Urothelium cell line (cell line): ENCODE measurements around the gene RICTOR.
"Not testable (repeated sequence)": the region's sequence is repeated elsewhere in the genome, so short reads cannot be mapped to it uniquely, and the experiment has no call there.

Experiments used
- DNase-seq: peaks from one replicate; pipeline ENCODE4 v3.0.0; 2011; ENCODE audit warnings: low spot score, mixed read lengths
- FAIRE-seq: peaks from 2 replicates; lab custom pipeline; 2011; peaks lifted over from hg19 to GRCh38; lab: Jason Lieb, UNC

The RICTOR gene

GRCh38 chr5:39013938-39014337, 60.3 kb downstream of the RICTOR start:
- FAIRE-seq, result peak; percentile 66

GRCh38 chr5:39010958-39011357, 63.2 kb downstream of the RICTOR start:
- not testable (repeated sequence) for FAIRE-seq, DNase-seq

More at GRCh38 chr5:39013938-39014337, 60.3 kb downstream of the RICTOR start:
- no peak for DNase-seq

GRCh38 chr5:39009981-39010380, 64.2 kb downstream of the RICTOR start:
- FAIRE-seq, result no peak
- DNase-seq, result no peak

- FAIRE-seq, result no peak
- DNase-seq, result no peak
These were observed 64.9 kb downstream of the RICTOR start for GRCh38 chr5:39009280-39009679.

- FAIRE-seq (no peak), DNase-seq (no peak)
These were observed 67.5 kb downstream of the RICTOR start for GRCh38 chr5:39006650-39007049.

- no peak for FAIRE-seq
These were observed 68.5 kb downstream of the RICTOR start for GRCh38 chr5:39005566-39006232.

GRCh38 chr5:39001683-39002082, 72.5 kb downstream of the RICTOR start:
- no peak for FAIRE-seq
- DNase-seq, result no peak

More at GRCh38 chr5:39005566-39006232, 68.5 kb downstream of the RICTOR start:
- DNase-seq, result no peak

- FAIRE-seq (no peak), DNase-seq (no peak)
These were observed 75.2 kb downstream of the RICTOR start for GRCh38 chr5:38999037-38999436.

- DNase-seq, result no peak
- no peak for FAIRE-seq
These were observed 76.6 kb downstream of the RICTOR start for GRCh38 chr5:38997591-38997990.

GRCh38 chr5:38996123-38996522, 78.1 kb downstream of the RICTOR start:
- DNase-seq (no peak), FAIRE-seq (peak; percentile 37)

GRCh38 chr5:38994324-38994927, 79.8 kb downstream of the RICTOR start:
- no peak for FAIRE-seq
- peak; percentile 55 for DNase-seq

- not testable (repeated sequence) for DNase-seq, FAIRE-seq
These were observed 84.1 kb downstream of the RICTOR start for GRCh38 chr5:38989974-38990719.

GRCh38 chr5:38985909-38986452, 88.2 kb downstream of the RICTOR start:
- FAIRE-seq (no peak), DNase-seq (no peak)

- no peak for DNase-seq
- no peak for FAIRE-seq
These were observed 94.7 kb downstream of the RICTOR start for GRCh38 chr5:38979535-38979934.

GRCh38 chr5:38978036-38978435, 96.2 kb downstream of the RICTOR start:
- FAIRE-seq (no peak), DNase-seq (no peak)

GRCh38 chr5:38968665-38969064, 105.5 kb downstream of the RICTOR start:
- DNase-seq (no peak), FAIRE-seq (peak; percentile 56)

- DNase-seq, result no peak
- FAIRE-seq, result no peak
These were observed 112.5 kb downstream of the RICTOR start for GRCh38 chr5:38961691-38962090.

GRCh38 chr5:38953426-38954012, 120.7 kb downstream of the RICTOR start:
- no peak for FAIRE-seq
- no peak for DNase-seq

- DNase-seq (no peak), FAIRE-seq (no peak)
These were observed 125.7 kb downstream of the RICTOR start for GRCh38 chr5:38948501-38948900.

- FAIRE-seq (no peak), DNase-seq (no peak)
These were observed 129.9 kb downstream of the RICTOR start for GRCh38 chr5:38944282-38944681.

- DNase-seq (no peak), FAIRE-seq (no peak)
These were observed 132.3 kb downstream of the RICTOR start for GRCh38 chr5:38941912-38942311.
